ENCODE measurements around the gene MT1M. TPM values are rescaled to one million over a fixed set of nuclear protein-coding genes. Genes with fewer than 3 reads are reported as not detected.
A peak's percentile ranks its signal among the peaks of the same experiment; 100 is the strongest.

The MT1M gene
- total RNA-seq, 1 experiment from 2014 or later = 0.49 TPM

DNA sequence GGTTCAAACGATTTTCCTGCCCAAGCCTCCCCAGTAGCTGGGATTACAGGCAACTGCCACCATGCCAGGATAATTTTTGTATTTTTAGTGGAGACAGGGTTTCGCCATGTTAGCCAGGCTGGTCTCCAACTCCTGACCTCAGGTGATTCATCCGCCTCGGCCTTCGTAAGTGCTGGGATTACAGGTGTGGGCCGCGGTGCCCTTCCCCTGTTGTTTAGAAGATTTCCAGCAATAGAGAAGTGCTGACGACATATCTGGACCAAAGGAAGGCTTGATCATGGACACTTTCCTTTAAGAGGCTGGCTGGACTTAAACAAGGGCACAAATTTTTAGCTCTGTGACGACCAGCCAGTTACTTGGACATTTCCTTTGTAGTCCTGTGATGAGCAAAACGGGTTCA lies 1.3 kb upstream of the MT1M start:
- CTCF ChIA-PET = no interaction called here
- POLR2A ChIA-PET (ENCODE audit: low non-redundant PET) = interaction anchor here (0.6 kb wide), 1 partner anchor 16 kb away, joined by 3 read pairs; no protein-coding TSS in a partner anchor
- TF ChIP-seq, protein P1, sequence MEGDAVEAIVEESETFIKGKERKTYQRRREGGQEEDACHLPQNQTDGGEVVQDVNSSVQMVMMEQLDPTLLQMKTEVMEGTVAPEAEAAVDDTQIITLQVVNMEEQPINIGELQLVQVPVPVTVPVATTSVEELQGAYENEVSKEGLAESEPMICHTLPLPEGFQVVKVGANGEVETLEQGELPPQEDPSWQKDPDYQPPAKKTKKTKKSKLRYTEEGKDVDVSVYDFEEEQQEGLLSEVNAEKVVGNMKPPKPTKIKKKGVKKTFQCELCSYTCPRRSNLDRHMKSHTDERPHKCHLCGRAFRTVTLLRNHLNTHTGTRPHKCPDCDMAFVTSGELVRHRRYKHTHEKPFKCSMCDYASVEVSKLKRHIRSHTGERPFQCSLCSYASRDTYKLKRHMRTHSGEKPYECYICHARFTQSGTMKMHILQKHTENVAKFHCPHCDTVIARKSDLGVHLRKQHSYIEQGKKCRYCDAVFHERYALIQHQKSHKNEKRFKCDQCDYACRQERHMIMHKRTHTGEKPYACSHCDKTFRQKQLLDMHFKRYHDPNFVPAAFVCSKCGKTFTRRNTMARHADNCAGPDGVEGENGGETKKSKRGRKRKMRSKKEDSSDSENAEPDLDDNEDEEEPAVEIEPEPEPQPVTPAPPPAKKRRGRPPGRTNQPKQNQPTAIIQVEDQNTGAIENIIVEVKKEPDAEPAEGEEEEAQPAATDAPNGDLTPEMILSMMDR (conservative IDR thresholded peaks at IDR 0.05; ENCODE audit: low read depth, low read length) = no peak
- no peak for TF ChIP-seq EZH2 (IDR thresholded peaks at IDR 0.05; ENCODE audit: borderline replicate concordance, low read depth, low read length, poor library complexity, severe bottlenecking)
- no peak overlapping the region for H3K4me3 ChIP-seq (ENCODE audit: low read depth, low read length, poor library complexity, severe bottlenecking)
- peaks cover 42% of the 10 kb centered on the region for H3K27me3 ChIP-seq (replicated peaks; ENCODE audit: insufficient read depth, low read depth, low read length, poor library complexity)
- no TSS peak for BruUV-seq (replicated peaks)
- DNase-seq (ENCODE audit: low spot score) = no peak
- H3K27ac ChIP-seq (ENCODE audit: low read depth, low read length, poor library complexity, severe bottlenecking) = no peak overlapping the region
- H3K36me3 ChIP-seq (ENCODE audit: insufficient read depth, low read length, poor library complexity, severe bottlenecking) = no peaks in the 10 kb centered on the region
- intact Hi-C loops (cut with micrococcal nuclease; ENCODE audit: unreplicated experiment) = no loop called here
- H3K9me3 ChIP-seq (ENCODE audit: low read depth, low read length, poor library complexity, severe bottlenecking) = no peaks in the 10 kb centered on the region
- peaks cover 6% of the 10 kb centered on the region for H3K4me1 ChIP-seq (ENCODE audit: insufficient read depth, low read length, poor library complexity, severe bottlenecking)

- ChIA-PET POLR2A (ENCODE audit: low non-redundant PET) (no interaction called here), CTCF (no interaction called here)
- no TSS peak for BruUV-seq (replicated peaks)
- Histone ChIP-seq H3K27me3 (replicated peaks; ENCODE audit: insufficient read depth, low read depth, low read length, poor library complexity) (peaks cover 48% of the 10 kb centered on the region), H3K27ac (ENCODE audit: low read depth, low read length, poor library complexity, severe bottlenecking) (no peak overlapping the region), H3K4me1 (ENCODE audit: insufficient read depth, low read length, poor library complexity, severe bottlenecking) (peaks cover 6% of the 10 kb centered on the region), H3K4me3 (ENCODE audit: low read depth, low read length, poor library complexity, severe bottlenecking) (no peak overlapping the region), H3K9me3 (ENCODE audit: low read depth, low read length, poor library complexity, severe bottlenecking) (no peaks in the 10 kb centered on the region), H3K36me3 (ENCODE audit: insufficient read depth, low read length, poor library complexity, severe bottlenecking) (no peaks in the 10 kb centered on the region)
- intact Hi-C loops (cut with micrococcal nuclease; ENCODE audit: unreplicated experiment) = no loop called here
- TF ChIP-seq EZH2 (IDR thresholded peaks at IDR 0.05; ENCODE audit: borderline replicate concordance, low read depth, low read length, poor library complexity, severe bottlenecking) = no peak
- no peak for DNase-seq (ENCODE audit: low spot score)
Measured at GRCh38 chr16:56631832-56632155, 665 bp upstream of the MT1M start.

GRCh38 chr16:56632848-56633365 lies 448 bp downstream of the MT1M start:
- CTCF ChIA-PET = no interaction called here
- TF ChIP-seq EZH2 (IDR thresholded peaks at IDR 0.05; ENCODE audit: borderline replicate concordance, low read depth, low read length, poor library complexity, severe bottlenecking) = no peak
- TF ChIP-seq, protein P1 (conservative IDR thresholded peaks at IDR 0.05; ENCODE audit: low read depth, low read length) = no peak
- no peak for DNase-seq (ENCODE audit: low spot score)
- H3K4me1 ChIP-seq (ENCODE audit: insufficient read depth, low read length, poor library complexity, severe bottlenecking) = no peaks in the 10 kb centered on the region
- H3K36me3 ChIP-seq (ENCODE audit: insufficient read depth, low read length, poor library complexity, severe bottlenecking) = no peaks in the 10 kb centered on the region
- H3K9me3 ChIP-seq (ENCODE audit: low read depth, low read length, poor library complexity, severe bottlenecking) = no peaks in the 10 kb centered on the region
- no TSS peak for BruUV-seq (replicated peaks)
- peak overlapping the region; percentile 23 for H3K4me3 ChIP-seq (ENCODE audit: low read depth, low read length, poor library complexity, severe bottlenecking)
- intact Hi-C loops (cut with micrococcal nuclease; ENCODE audit: unreplicated experiment) = no loop called here
- POLR2A ChIA-PET (ENCODE audit: low non-redundant PET) = no interaction called here
- H3K27me3 ChIP-seq (replicated peaks; ENCODE audit: insufficient read depth, low read depth, low read length, poor library complexity) = peaks cover 59% of the 10 kb centered on the region
- H3K27ac ChIP-seq (ENCODE audit: low read depth, low read length, poor library complexity, severe bottlenecking) = no peak overlapping the region

DNA sequence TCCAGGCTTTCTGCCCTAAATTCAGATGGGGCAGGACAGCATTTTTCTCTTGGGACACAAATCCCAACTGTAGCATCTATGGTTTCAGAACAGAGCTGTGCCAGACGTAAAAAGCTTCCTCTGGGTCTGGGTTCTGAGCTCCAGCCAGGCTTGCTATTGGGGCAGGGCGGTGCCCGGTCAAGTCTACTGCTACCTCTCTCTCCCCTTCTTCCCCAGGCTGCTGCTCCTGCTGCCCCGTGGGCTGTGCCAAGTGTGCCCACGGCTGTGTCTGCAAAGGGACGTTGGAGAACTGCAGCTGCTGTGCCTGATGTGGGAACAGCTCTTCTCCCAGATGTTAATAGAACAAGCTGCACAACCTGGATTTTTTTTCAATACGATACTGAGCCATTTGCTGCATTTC lies 1.1 kb downstream of the MT1M start:
- Histone ChIP-seq H3K4me3 (ENCODE audit: low read depth, low read length, poor library complexity, severe bottlenecking) (no peak overlapping the region), H3K4me1 (ENCODE audit: insufficient read depth, low read length, poor library complexity, severe bottlenecking) (no peaks in the 10 kb centered on the region), H3K36me3 (ENCODE audit: insufficient read depth, low read length, poor library complexity, severe bottlenecking) (no peaks in the 10 kb centered on the region), H3K27ac (ENCODE audit: low read depth, low read length, poor library complexity, severe bottlenecking) (no peak overlapping the region), H3K27me3 (replicated peaks; ENCODE audit: insufficient read depth, low read depth, low read length, poor library complexity) (peaks cover 66% of the 10 kb centered on the region), H3K9me3 (ENCODE audit: low read depth, low read length, poor library complexity, severe bottlenecking) (no peaks in the 10 kb centered on the region)
- DNase-seq (ENCODE audit: low spot score) = no peak
- TF ChIP-seq, protein P1 (conservative IDR thresholded peaks at IDR 0.05; ENCODE audit: low read depth, low read length) = no peak
- no peak for TF ChIP-seq EZH2 (IDR thresholded peaks at IDR 0.05; ENCODE audit: borderline replicate concordance, low read depth, low read length, poor library complexity, severe bottlenecking)
- ChIA-PET CTCF (interaction anchor here (0.7 kb wide), 1 partner anchor 137 kb away, joined by 3 read pairs; no protein-coding TSS in a partner anchor), POLR2A (ENCODE audit: low non-redundant PET) (no interaction called here)
- no TSS peak for BruUV-seq (replicated peaks)
- intact Hi-C loops (cut with micrococcal nuclease; ENCODE audit: unreplicated experiment) = no loop called here
